Measurements from ENCODE around the gene C1QTNF8. TPM values are rescaled to one million over a fixed set of nuclear protein-coding genes. Genes with fewer than 3 reads are reported as not detected.

Gene C1QTNF8
- total RNA-seq, 1 donor from 2014 or later: not detected

DNA sequence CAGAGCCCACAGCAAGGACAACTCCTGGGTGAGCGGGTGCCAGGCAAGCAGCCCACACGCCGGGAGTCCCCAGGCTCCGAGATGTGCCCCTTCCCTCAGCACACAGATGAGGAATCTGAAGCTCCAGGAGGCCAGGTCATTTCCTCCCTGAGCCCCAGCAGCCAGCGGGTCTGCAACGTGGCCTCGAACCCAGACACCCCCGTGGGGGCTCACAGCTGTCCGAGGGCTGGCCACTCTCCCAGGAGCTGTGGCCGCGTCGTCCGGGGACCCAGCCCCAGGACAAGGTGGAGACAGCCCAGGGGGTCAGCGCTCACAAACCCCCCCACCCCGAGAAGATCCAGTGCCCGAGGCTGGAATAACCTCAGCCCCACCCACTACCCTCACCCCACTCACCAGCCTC is 17.4 kb upstream of the C1QTNF8 start:
- no peaks in the 10 kb centered on the region for H3K4me1 Mint-ChIP-seq (ENCODE audit: unreplicated experiment)
- H3K36me3 Mint-ChIP-seq: no peaks in the 10 kb centered on the region
- no peak for DNase-seq (ENCODE audit: extremely low spot score, unreplicated experiment)
- H3K4me3 Mint-ChIP-seq: no peak overlapping the region
- no peak for TF ChIP-seq CTCF (conservative IDR thresholded peaks at IDR 0.05)
- peaks cover 8% of the 10 kb centered on the region for H3K27me3 Mint-ChIP-seq
- no peak overlapping the region for H3K27ac Mint-ChIP-seq
- H3K9me3 Mint-ChIP-seq: no peaks in the 10 kb centered on the region

- no peak for DNase-seq (ENCODE audit: extremely low spot score, unreplicated experiment)
- Mint-ChIP-seq H3K9me3 (no peaks in the 10 kb centered on the region), H3K27me3 (peaks cover 8% of the 10 kb centered on the region), H3K4me1 (ENCODE audit: unreplicated experiment) (no peaks in the 10 kb centered on the region), H3K4me3 (no peak overlapping the region), H3K36me3 (no peaks in the 10 kb centered on the region), H3K27ac (no peak overlapping the region)
- TF ChIP-seq CTCF (conservative IDR thresholded peaks at IDR 0.05): no peak
These were observed 16.6 kb upstream of the C1QTNF8 start for GRCh38 chr16:1112506-1113184.

DNA sequence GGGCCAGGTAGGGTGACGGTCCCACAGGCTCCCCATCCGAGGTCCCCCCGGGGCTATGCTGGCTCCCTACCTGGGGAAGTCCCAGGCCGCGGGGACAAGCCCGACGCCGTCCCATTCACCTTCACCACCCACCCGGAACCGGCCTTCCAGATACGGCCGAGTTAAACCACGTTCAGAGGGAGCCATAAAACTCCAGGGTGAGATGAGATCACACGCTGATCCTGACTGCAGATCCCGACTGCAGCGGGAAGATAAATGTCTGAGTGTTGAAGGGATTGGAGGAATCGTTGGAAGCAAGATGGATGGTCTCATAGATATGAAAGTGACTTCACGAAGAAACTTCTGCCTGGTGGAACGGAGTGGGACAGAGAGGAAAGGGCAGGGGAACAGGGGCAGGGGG is 13.6 kb upstream of the C1QTNF8 start:
- H3K27ac Mint-ChIP-seq: no peak overlapping the region
- H3K9me3 Mint-ChIP-seq: no peaks in the 10 kb centered on the region
- H3K4me1 Mint-ChIP-seq (ENCODE audit: unreplicated experiment): no peaks in the 10 kb centered on the region
- no peaks in the 10 kb centered on the region for H3K36me3 Mint-ChIP-seq
- no peak for DNase-seq (ENCODE audit: extremely low spot score, unreplicated experiment)
- H3K4me3 Mint-ChIP-seq: no peak overlapping the region
- TF ChIP-seq CTCF (conservative IDR thresholded peaks at IDR 0.05): no peak
- peaks cover 8% of the 10 kb centered on the region for H3K27me3 Mint-ChIP-seq

DNA sequence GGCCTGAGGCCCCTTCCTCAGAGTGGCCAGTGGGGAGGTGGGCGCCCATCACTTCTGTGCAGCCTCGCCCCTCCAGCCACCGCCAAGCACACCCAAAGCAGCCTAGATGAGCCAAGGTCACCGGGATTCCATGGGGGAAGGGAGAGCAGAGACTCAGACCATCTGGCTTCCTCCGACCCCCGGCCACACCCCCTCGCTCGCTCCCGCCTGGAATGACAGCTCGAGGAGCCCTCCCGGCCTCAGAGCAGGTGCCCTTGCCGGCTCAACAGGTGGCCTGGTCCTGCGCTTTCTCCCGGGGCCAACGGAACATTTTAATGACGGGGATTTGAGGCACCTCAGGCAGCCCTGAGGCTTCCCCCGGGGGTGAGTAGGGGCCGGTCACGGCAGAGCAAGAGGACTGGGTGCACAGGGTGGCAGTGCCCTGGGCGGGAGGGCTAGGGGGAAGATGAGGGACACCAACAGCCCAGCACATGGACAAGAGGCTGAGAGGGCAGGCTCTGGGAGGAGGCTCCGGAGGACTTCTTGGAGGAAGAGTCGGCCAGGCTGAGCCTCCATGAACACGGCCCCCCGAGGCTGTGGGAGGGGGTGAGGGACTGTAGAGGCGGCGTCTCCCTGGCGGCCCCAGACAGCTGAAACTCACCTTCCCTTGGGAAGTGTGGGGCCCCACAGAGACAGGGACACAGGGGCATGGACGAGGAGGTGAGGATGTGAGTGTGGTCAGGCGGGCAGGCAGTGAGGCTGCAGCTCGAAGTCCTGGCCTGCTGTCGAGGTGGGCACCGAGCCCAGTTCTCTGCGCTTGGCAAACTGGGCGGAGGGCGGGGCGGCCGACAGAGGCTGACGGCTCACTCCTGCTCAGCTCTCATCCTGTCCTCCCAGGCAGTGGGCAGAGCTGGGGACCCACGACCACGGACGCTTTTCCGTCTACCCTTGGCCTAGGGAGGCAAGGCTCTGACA is 12.5 kb upstream of the C1QTNF8 start:
- Mint-ChIP-seq H3K4me3 (no peak overlapping the region), H3K9me3 (no peaks in the 10 kb centered on the region), H3K4me1 (ENCODE audit: unreplicated experiment) (no peaks in the 10 kb centered on the region), H3K27ac (no peak overlapping the region), H3K36me3 (no peaks in the 10 kb centered on the region), H3K27me3 (peaks cover 11% of the 10 kb centered on the region)
- no peak for TF ChIP-seq CTCF (conservative IDR thresholded peaks at IDR 0.05)
- no peak for DNase-seq (ENCODE audit: extremely low spot score, unreplicated experiment)

DNA sequence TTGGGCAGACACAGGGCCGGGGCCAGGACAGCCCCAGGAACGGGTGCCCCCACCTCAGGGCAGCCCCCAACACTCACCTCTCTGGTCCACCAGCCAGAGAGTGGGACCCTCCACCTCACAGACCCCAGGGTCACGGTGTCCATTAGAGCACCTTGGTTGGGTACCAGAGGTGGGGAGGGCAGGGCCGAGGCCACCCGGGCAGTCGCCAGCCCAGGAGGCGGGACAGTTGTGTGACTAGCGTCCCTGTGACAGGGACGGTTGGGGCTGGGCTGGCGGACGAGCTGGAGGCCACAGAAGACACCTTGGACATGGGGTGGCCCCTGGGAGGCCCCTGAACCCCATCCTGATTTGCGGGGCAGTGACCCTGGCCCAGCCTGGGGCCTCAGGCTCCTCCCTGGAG is 11.7 kb upstream of the C1QTNF8 start:
- Mint-ChIP-seq H3K4me3 (no peak overlapping the region), H3K4me1 (ENCODE audit: unreplicated experiment) (no peaks in the 10 kb centered on the region), H3K9me3 (no peaks in the 10 kb centered on the region), H3K27ac (no peak overlapping the region), H3K27me3 (peaks cover 11% of the 10 kb centered on the region), H3K36me3 (no peaks in the 10 kb centered on the region)
- no peak for TF ChIP-seq CTCF (conservative IDR thresholded peaks at IDR 0.05)
- DNase-seq (ENCODE audit: extremely low spot score, unreplicated experiment): no peak
